ENCODE data around the gene CDCA4. TPM values are rescaled to one million over a fixed set of nuclear protein-coding genes. Genes with fewer than 3 reads are reported as not detected.

CDCA4 gene
- polyA plus RNA-seq, 1 of the 3 experiments (the other 2 are of a cell fraction), result 26.8 TPM

DNA sequence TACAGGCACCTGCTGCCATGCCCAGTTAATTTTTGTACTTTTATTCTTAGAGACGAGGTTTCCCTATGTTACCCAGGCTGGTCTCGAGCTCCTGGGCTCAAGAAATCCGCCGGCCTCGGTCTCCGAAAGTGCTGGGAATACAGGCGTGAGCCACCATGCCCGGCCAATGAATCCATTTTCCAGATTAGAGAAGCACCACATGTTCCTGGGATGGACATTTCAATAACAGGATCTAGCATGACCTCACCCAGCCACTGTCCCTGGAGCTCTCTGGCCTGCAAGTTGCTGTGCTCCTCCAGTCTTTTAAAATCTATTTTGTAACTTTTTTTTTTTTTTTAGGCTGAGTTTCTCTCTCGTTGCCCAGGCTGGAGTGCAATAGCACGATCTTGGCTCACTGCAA, 42.2 kb upstream of the CDCA4 start (continued):
- TF ChIP-seq GABPA (IDR thresholded peaks at IDR 0.05; ENCODE audit: low read depth), result no peak
- no peak for TF ChIP-seq YY1 (IDR thresholded peaks at IDR 0.05; ENCODE audit: low read depth)
- TF ChIP-seq NRF1 (IDR thresholded peaks at IDR 0.05; ENCODE audit: low read depth, low read length), result no peak
- TF ChIP-seq, protein P1, sequence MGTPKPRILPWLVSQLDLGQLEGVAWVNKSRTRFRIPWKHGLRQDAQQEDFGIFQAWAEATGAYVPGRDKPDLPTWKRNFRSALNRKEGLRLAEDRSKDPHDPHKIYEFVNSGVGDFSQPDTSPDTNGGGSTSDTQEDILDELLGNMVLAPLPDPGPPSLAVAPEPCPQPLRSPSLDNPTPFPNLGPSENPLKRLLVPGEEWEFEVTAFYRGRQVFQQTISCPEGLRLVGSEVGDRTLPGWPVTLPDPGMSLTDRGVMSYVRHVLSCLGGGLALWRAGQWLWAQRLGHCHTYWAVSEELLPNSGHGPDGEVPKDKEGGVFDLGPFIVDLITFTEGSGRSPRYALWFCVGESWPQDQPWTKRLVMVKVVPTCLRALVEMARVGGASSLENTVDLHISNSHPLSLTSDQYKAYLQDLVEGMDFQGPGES (IDR thresholded peaks at IDR 0.05; ENCODE audit: low read depth, low read length), result no peak
- no peak for TF ChIP-seq FOSL2 (IDR thresholded peaks at IDR 0.05; ENCODE audit: borderline replicate concordance, low read depth)
- no peak for TF ChIP-seq ELF1 (IDR thresholded peaks at IDR 0.05)

GRCh38 chr14:105062048-105062433, 41.2 kb upstream of the CDCA4 start:
- Histone ChIP-seq H3K36me3 (replicated peaks in 1 of 2; ENCODE audit: control insufficient read depth in 1 of 2, insufficient read depth in 2 of 2, low read length in 1 of 2) (no peaks in the 10 kb centered on the region), H3K4me1 (ENCODE audit: control insufficient read depth in 1 of 2, insufficient read depth in 2 of 2, low read depth in 1 of 2, low read length in 1 of 2) (no peaks in the 10 kb centered on the region; a peak in 1 of 4 replicates), H3K27ac (ENCODE audit: low read depth in 2 of 2, low read length in 1 of 2) (no peak overlapping the region), H3F3A (replicated peaks; ENCODE audit: insufficient read depth) (no peaks in the 10 kb centered on the region), H3K4me2 (no peak overlapping the region), H4K20me1 (ENCODE audit: insufficient read depth) (no peaks in the 10 kb centered on the region), H2AFZ (ENCODE audit: low read depth) (no peak overlapping the region), H3K9me2 (no peaks in the 10 kb centered on the region), H3K79me2 (ENCODE audit: insufficient read depth) (no peaks in the 10 kb centered on the region), H3K9ac (no peak overlapping the region), H3K9me3 (no peaks in the 10 kb centered on the region), H3K27me3 (ENCODE audit: insufficient read depth) (no peaks in the 10 kb centered on the region), H3K4me3 (ENCODE audit: low read depth in 2 of 2, low read length in 1 of 2) (no peak overlapping the region)
- DNase-seq, result no peak
- ChIA-PET CTCF (interaction anchor here (2.6 to 9.5 kb wide), 3 partner anchors 16 to 86 kb away, joined by 12 to 81 read pairs (median 27); no protein-coding TSS in a partner anchor), POLR2A (no interaction called here)
- TF ChIP-seq, protein P2, sequence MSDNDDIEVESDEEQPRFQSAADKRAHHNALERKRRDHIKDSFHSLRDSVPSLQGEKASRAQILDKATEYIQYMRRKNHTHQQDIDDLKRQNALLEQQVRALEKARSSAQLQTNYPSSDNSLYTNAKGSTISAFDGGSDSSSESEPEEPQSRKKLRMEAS (IDR thresholded peaks at IDR 0.05; ENCODE audit: low read depth), result no peak
- no peak for TF ChIP-seq ZBTB33 (IDR thresholded peaks at IDR 0.05; ENCODE audit: borderline replicate concordance, low read depth)
- no peak for TF ChIP-seq TCF12 (IDR thresholded peaks at IDR 0.05)
- TF ChIP-seq USF1 (IDR thresholded peaks at IDR 0.05; ENCODE audit: borderline replicate concordance, low read depth), result no peak
- no peak for TF ChIP-seq YY1 (IDR thresholded peaks at IDR 0.05; ENCODE audit: low read depth)
- no peak for TF ChIP-seq RCOR1 (IDR thresholded peaks at IDR 0.05; ENCODE audit: low read length)
- TF ChIP-seq FOSL2 (IDR thresholded peaks at IDR 0.05; ENCODE audit: borderline replicate concordance, low read depth), result no peak
- TF ChIP-seq CHD2 (IDR thresholded peaks at IDR 0.05; ENCODE audit: low read length, partially characterized antibody), result no peak
- no peak for TF ChIP-seq JUND (IDR thresholded peaks at IDR 0.05)
- no peak for TF ChIP-seq RFX5 (IDR thresholded peaks at IDR 0.05; ENCODE audit: low read length)
- no peak for TF ChIP-seq MEF2A (IDR thresholded peaks at IDR 0.05; ENCODE audit: borderline replicate concordance, low read depth)
- 79% methylated on average over 4 of the region's 7 CpGs for WGBS (ENCODE audit: low lambda C conversion rate)
